Activated CD8-positive, alpha-beta T cell treated with anti-CD3 and anti-CD28 coated beads for 36 hours (primary cell): Measurements from ENCODE around the gene MAP4K2. TPM values are rescaled to one million over a fixed set of nuclear protein-coding genes. Genes with fewer than 3 reads are reported as not detected.

ENCODE experiments used
- ATAC-seq: fragments of 200-7000 bp; cut with Tn5 transposase; one replicate; pipeline ENCODE4 v1.10.0; 2021; ENCODE audit warnings: mild to moderate bottlenecking, moderate library complexity
- CTCF ChIA-PET: fragments of 350-600 bp; sonication (Branson Sonifier 250); formaldehyde crosslinking; loops from one replicate; lab custom pipeline; 2021; ENCODE audit warnings: antibody characterized with exemption; lab: Charles Lee
- POLR2A ChIA-PET: fragments of 350-600 bp; sonication (Branson Sonifier 250); formaldehyde crosslinking; loops from one replicate; lab custom pipeline; 2021; ENCODE audit warnings: antibody characterized with exemption; lab: Charles Lee
- DNase-seq: peaks from one replicate; pipeline ENCODE4 v3.0.0-alpha.2; 2020
- H3K27ac Mint-ChIP-seq: one replicate; pipeline ENCODE4 v1.8.0; 2021; ENCODE audit warnings: mild to moderate bottlenecking, mixed read lengths
- H3K27me3 Mint-ChIP-seq: one replicate; pipeline ENCODE4 v1.8.0; 2021; ENCODE audit warnings: mixed read lengths
- H3K36me3 Mint-ChIP-seq: one replicate; pipeline ENCODE4 v1.8.0; 2021; ENCODE audit warnings: low read depth, mixed read lengths
- H3K4me1 Mint-ChIP-seq: one replicate; pipeline ENCODE4 v1.8.0; 2021; ENCODE audit warnings: low read depth, mixed read lengths
- H3K4me3 Mint-ChIP-seq: one replicate; pipeline ENCODE4 v1.8.0; 2021; ENCODE audit warnings: mild to moderate bottlenecking, moderate library complexity, mixed read lengths
- H3K9me3 Mint-ChIP-seq: one replicate; pipeline ENCODE4 v1.8.0; 2021; ENCODE audit warnings: mixed read lengths
- CTCF ChIP-seq: fragments of 200-600 bp; IDR thresholded peaks from one replicate; pipeline ENCODE4 v1.8.0; 2022; ENCODE audit warnings: antibody characterized with exemption, mild to moderate bottlenecking
- intact Hi-C: fragments of 100-400 bp; cut with micrococcal nuclease; formaldehyde crosslinking; loops from one replicate; pipeline ENCODE4 v1.10.0; 2022
- total RNA-seq, 2 experiments: library from RNA; stranded (reverse); gene quantifications; one replicate each; pipeline ENCODE4 v1.2.3, GENCODE V29; 2021

MAP4K2 gene
- total RNA-seq, 2 experiments from 2014 or later = 56.4 to 58.0 TPM

- no peaks in the 10 kb centered on the region for H3K27me3 Mint-ChIP-seq
- H3K4me1 Mint-ChIP-seq = peaks cover 20% of the 10 kb centered on the region
Observed at GRCh38 chr11:64743591-64744543, 59.1 kb downstream of the MAP4K2 start, which contains the start of gene RASGRP2. Gene RASGRP2, minus strand, starts transcription at chr11:64744142. Its CDS starts 1,276 bp downstream, at chr11:64742866.

GRCh38 chr11:64742889-64743590 lies 60.0 kb downstream of the MAP4K2 start:
- peak overlapping the region; percentile 31 for H3K4me3 Mint-ChIP-seq
- ATAC-seq (peak; percentile 38), DNase-seq (peak; percentile 73)
- no peak overlapping the region for H3K27ac Mint-ChIP-seq
- H3K4me1 Mint-ChIP-seq = peaks cover 20% of the 10 kb centered on the region
- no peaks in the 10 kb centered on the region for H3K9me3 Mint-ChIP-seq
- intact Hi-C loops = loop anchor here (10.0 kb wide), 1 partner anchor 58 kb away; no protein-coding TSS in a partner anchor
- POLR2A ChIA-PET = interaction anchor here (1.3 to 16.1 kb wide), 3 partner anchors 24 to 121 kb away, joined by 3 to 331 read pairs (median 3); partner anchors contain the start of genes PYGM and SF1
- no peaks in the 10 kb centered on the region for H3K27me3 Mint-ChIP-seq
- peak; percentile 91 for TF ChIP-seq CTCF
- no peaks in the 10 kb centered on the region for H3K36me3 Mint-ChIP-seq
- CTCF ChIA-PET = interaction anchor here (0.6 to 6.8 kb wide), 21 partner anchors 9 to 448 kb away, joined by 3 to 54 read pairs (median 5); partner anchors contain the start of genes PYGM and SF1

More at GRCh38 chr11:64743591-64744543, 59.1 kb downstream of the MAP4K2 start, which contains the start of gene RASGRP2:
- peak; percentile 47 for TF ChIP-seq CTCF
- ChIA-PET CTCF (interaction anchor here (0.6 to 6.8 kb wide), 19 partner anchors 10 to 391 kb away, joined by 3 to 54 read pairs (median 5); partner anchors contain the start of genes EHD1, PYGM and SF1), POLR2A (interaction anchor here (1.1 to 16.1 kb wide), 6 partner anchors 23 to 120 kb away, joined by 3 to 331 read pairs (median 3); partner anchors contain the start of genes MEN1, PYGM and SF1)
- H3K36me3 Mint-ChIP-seq = no peaks in the 10 kb centered on the region
- no peaks in the 10 kb centered on the region for H3K9me3 Mint-ChIP-seq
- peak; percentile 59 for ATAC-seq
- peak; percentile 90 for DNase-seq
- H3K27ac Mint-ChIP-seq = peak within 1 kb of the TSS; percentile 22
- H3K4me3 Mint-ChIP-seq = peak within 1 kb of the TSS; percentile 65
- intact Hi-C loops = loop anchor here (10.0 kb wide), 1 partner anchor 59 kb away; no protein-coding TSS in a partner anchor

GRCh38 chr11:64742087-64742888 lies 60.7 kb downstream of the MAP4K2 start:
- DNase-seq = peak; percentile 60
- POLR2A ChIA-PET = interaction anchor here (0.8 to 16.1 kb wide), 4 partner anchors 25 to 425 kb away, joined by 3 to 331 read pairs (median 3); partner anchors contain the start of genes PRDX5, PYGM, SF1 and TRMT112
- H3K4me3 Mint-ChIP-seq = peak overlapping the region; percentile 62

More at GRCh38 chr11:64742087-64742888, 60.7 kb downstream of the MAP4K2 start:
- CTCF ChIA-PET = interaction anchor here (0.5 to 6.8 kb wide), 20 partner anchors 8 to 447 kb away, joined by 3 to 54 read pairs (median 4); partner anchors contain the start of genes PYGM and SNX15
- intact Hi-C loops = loop anchor here (10.0 kb wide), 1 partner anchor 57 kb away; no protein-coding TSS in a partner anchor
- Mint-ChIP-seq H3K27me3 (no peaks in the 10 kb centered on the region), H3K36me3 (no peaks in the 10 kb centered on the region), H3K27ac (no peak overlapping the region), H3K9me3 (no peaks in the 10 kb centered on the region), H3K4me1 (peaks cover 20% of the 10 kb centered on the region)
- TF ChIP-seq CTCF = no peak
- peak; percentile 4 for ATAC-seq
